HEK293 (cell line): ENCODE results near the gene SEC23B.

ENCODE experiments used
- CTCF ChIA-PET: fragments of 350-600 bp; formaldehyde crosslinking; extraction: SDS; loops from one replicate; lab custom pipeline; 2021; ENCODE audit warnings: antibody characterized with exemption; lab: Yijun Ruan, JAX
- POLR2A ChIA-PET: fragments of 300-600 bp; formaldehyde crosslinking; extraction: SDS; loops from one replicate; lab custom pipeline; 2020; ENCODE audit warnings: antibody characterized with exemption, inconsistent platforms; lab: Yijun Ruan, JAX
- H3K27ac ChIP-seq: fragments of 200-500 bp; sonication (Bioruptor generic); 2 replicates; pipeline ENCODE4 v1.5.1; 2014; ENCODE audit warnings: low read depth, low read length, control low read depth, inconsistent platforms; ENCODE audit errors: extremely low read depth
- H3K36me3 ChIP-seq, 2 experiments: fragments of 200-500 bp in 1 of 2; sonication (Bioruptor generic) in 1 of 2; 1 replicate in 1 of 2; 2 replicates in 1 of 2; pipeline ENCODE4 v1.5.1; 2014 to 2017; ENCODE audit warnings: inconsistent platforms in 2 of 2, low read length in 2 of 2; ENCODE audit not compliant: control insufficient read depth in 2 of 2, insufficient read depth in 1 of 2
- H3K4me1 ChIP-seq: fragments of 200-500 bp; sonication (Bioruptor generic); 2 replicates; pipeline ENCODE4 v1.5.1; 2014; ENCODE audit warnings: mild to moderate bottlenecking, low read length, inconsistent platforms; ENCODE audit not compliant: control insufficient read depth, insufficient read depth
- H3K4me3 ChIP-seq: 2 replicates; pipeline ENCODE4 v1.5.1; 2011; ENCODE audit warnings: low read depth, mild to moderate bottlenecking, control low read depth, low read length, moderate library complexity
- H3K9me3 ChIP-seq: fragments of 200-500 bp; sonication (Bioruptor generic); 2 replicates; pipeline ENCODE4 v1.5.1; 2014; ENCODE audit warnings: low read depth, low read length, inconsistent platforms; ENCODE audit not compliant: control insufficient read depth, insufficient read depth
- EGR2 ChIP-seq: fragments of 450-650 bp; formaldehyde crosslinking; IDR thresholded peaks from 2 replicates; pipeline ENCODE4 v1.5.1; 2016; ENCODE audit warnings: low read depth, missing biosample characterization, missing genetic modification characterization
- GLIS1 ChIP-seq: fragments of 450-650 bp; formaldehyde crosslinking; IDR thresholded peaks from 2 replicates; pipeline ENCODE4 v1.5.1; 2016; ENCODE audit warnings: missing biosample characterization, missing genetic modification characterization
- KLF16 ChIP-seq: fragments of 450-650 bp; formaldehyde crosslinking; IDR thresholded peaks from 2 replicates; pipeline ENCODE4 v1.5.1; 2017; ENCODE audit warnings: missing biosample characterization, missing genetic modification characterization
- MYNN ChIP-seq: fragments of 450-650 bp; formaldehyde crosslinking; IDR thresholded peaks from 2 replicates; pipeline ENCODE4 v1.5.1; 2016; ENCODE audit warnings: missing biosample characterization, missing genetic modification characterization, borderline replicate concordance
- PRDM1 ChIP-seq: fragments of 450-650 bp; formaldehyde crosslinking; IDR thresholded peaks from 2 replicates; pipeline ENCODE4; 2016; ENCODE audit warnings: missing biosample characterization, missing genetic modification characterization
- SCRT2 ChIP-seq: fragments of 450-650 bp; formaldehyde crosslinking; IDR thresholded peaks from 2 replicates; pipeline ENCODE4 v1.5.1; 2016; ENCODE audit warnings: missing biosample characterization, missing genetic modification characterization
- YY1 ChIP-seq: fragments of 450-650 bp; formaldehyde crosslinking; IDR thresholded peaks from 2 replicates; pipeline ENCODE4 v1.5.1; 2018; ENCODE audit warnings: missing biosample characterization, missing genetic modification characterization
- ZBTB21 ChIP-seq: fragments of 450-650 bp; formaldehyde crosslinking; IDR thresholded peaks from 2 replicates; pipeline ENCODE4 v1.5.1; 2017; ENCODE audit warnings: missing biosample characterization, missing genetic modification characterization
- ZBTB48 ChIP-seq: fragments of 450-650 bp; formaldehyde crosslinking; IDR thresholded peaks from 2 replicates; pipeline ENCODE4 v1.5.1; 2016; ENCODE audit warnings: missing biosample characterization, missing genetic modification characterization
- ZBTB8A ChIP-seq: fragments of 450-650 bp; formaldehyde crosslinking; IDR thresholded peaks from 2 replicates; pipeline ENCODE4 v1.5.1; 2016; ENCODE audit warnings: missing biosample characterization, missing genetic modification characterization
- ZFP37 ChIP-seq: fragments of 450-650 bp; formaldehyde crosslinking; IDR thresholded peaks from 2 replicates; pipeline ENCODE4 v1.5.1; 2016; ENCODE audit warnings: missing biosample characterization, missing genetic modification characterization
- ZNF133 ChIP-seq: fragments of 450-650 bp; formaldehyde crosslinking; IDR thresholded peaks from 2 replicates; pipeline ENCODE4 v1.5.1; 2016; ENCODE audit warnings: missing biosample characterization, missing genetic modification characterization
- ZNF146 ChIP-seq: fragments of 450-650 bp; formaldehyde crosslinking; IDR thresholded peaks from 2 replicates; pipeline ENCODE4 v1.5.1; 2016; ENCODE audit warnings: missing biosample characterization, missing genetic modification characterization
- ZNF202 ChIP-seq: fragments of 450-650 bp; formaldehyde crosslinking; IDR thresholded peaks from 2 replicates; pipeline ENCODE4 v1.5.1; 2016; ENCODE audit warnings: missing biosample characterization, missing genetic modification characterization, borderline replicate concordance
- ZNF221 ChIP-seq: fragments of 450-650 bp; formaldehyde crosslinking; IDR thresholded peaks from 2 replicates; pipeline ENCODE4 v1.5.1; 2017; ENCODE audit warnings: missing biosample characterization, missing genetic modification characterization, borderline replicate concordance
- ZNF223 ChIP-seq: fragments of 450-650 bp; formaldehyde crosslinking; IDR thresholded peaks from 2 replicates; pipeline ENCODE4 v1.5.1; 2016; ENCODE audit warnings: missing biosample characterization, missing genetic modification characterization
- ZNF248 ChIP-seq: fragments of 450-650 bp; formaldehyde crosslinking; IDR thresholded peaks from 2 replicates; pipeline ENCODE4 v1.5.1; 2017; ENCODE audit warnings: missing biosample characterization, missing genetic modification characterization
- ZNF266 ChIP-seq: fragments of 450-650 bp; formaldehyde crosslinking; IDR thresholded peaks from 2 replicates; pipeline ENCODE4 v1.5.1; 2016; ENCODE audit warnings: missing biosample characterization, missing genetic modification characterization, low read depth
- ZNF560 ChIP-seq: fragments of 450-650 bp; formaldehyde crosslinking; IDR thresholded peaks from 2 replicates; pipeline ENCODE4 v1.5.1; 2017; ENCODE audit warnings: missing biosample characterization, missing genetic modification characterization, borderline replicate concordance
- ZNF600 ChIP-seq: fragments of 450-650 bp; formaldehyde crosslinking; IDR thresholded peaks from 2 replicates; pipeline ENCODE4 v1.5.1; 2016; ENCODE audit warnings: missing biosample characterization, missing genetic modification characterization
- ZNF623 ChIP-seq: fragments of 450-650 bp; formaldehyde crosslinking; IDR thresholded peaks from 2 replicates; pipeline ENCODE4 v1.5.1; 2016; ENCODE audit warnings: missing biosample characterization, missing genetic modification characterization
- ZNF660 ChIP-seq: fragments of 450-650 bp; IDR thresholded peaks from 2 replicates; pipeline ENCODE4 v1.5.1; 2018; ENCODE audit warnings: missing biosample characterization, mild to moderate bottlenecking, missing genetic modification characterization
- ZNF791 ChIP-seq: fragments of 450-650 bp; formaldehyde crosslinking; IDR thresholded peaks from 2 replicates; pipeline ENCODE4 v1.5.1; 2016; ENCODE audit warnings: missing biosample characterization, missing genetic modification characterization
- ZSCAN16 ChIP-seq: fragments of 450-650 bp; formaldehyde crosslinking; IDR thresholded peaks from 2 replicates; pipeline ENCODE4 v1.5.1; 2016; ENCODE audit warnings: missing biosample characterization, missing genetic modification characterization
- TF ChIP-seq, protein P1 (sequence below): fragments of 450-650 bp; formaldehyde crosslinking; conservative IDR thresholded peaks from 2 replicates; pipeline ENCODE4 v1.5.1; 2016; ENCODE audit warnings: low read depth, missing biosample characterization, missing genetic modification characterization
- TF ChIP-seq, protein P2 (sequence below): fragments of 450-650 bp; formaldehyde crosslinking; IDR thresholded peaks from 2 replicates; pipeline ENCODE4 v1.5.1; 2016; ENCODE audit warnings: missing biosample characterization, missing genetic modification characterization
- TF ChIP-seq, protein P3 (sequence below): fragments of 450-650 bp; formaldehyde crosslinking; IDR thresholded peaks from 2 replicates; pipeline ENCODE4 v1.5.1; 2016; ENCODE audit warnings: missing biosample characterization, missing genetic modification characterization
- TF ChIP-seq, protein P4 (sequence below): fragments of 450-650 bp; formaldehyde crosslinking; optimal IDR thresholded peaks from 2 replicates; pipeline ENCODE3; 2016; ENCODE audit warnings: missing biosample characterization, mild to moderate bottlenecking, missing genetic modification characterization
- TF ChIP-seq, protein P5 (sequence below): fragments of 450-650 bp; formaldehyde crosslinking; IDR thresholded peaks from 2 replicates; pipeline ENCODE4 v1.5.1; 2016; ENCODE audit warnings: missing biosample characterization, missing genetic modification characterization

Gene SEC23B

DNA sequence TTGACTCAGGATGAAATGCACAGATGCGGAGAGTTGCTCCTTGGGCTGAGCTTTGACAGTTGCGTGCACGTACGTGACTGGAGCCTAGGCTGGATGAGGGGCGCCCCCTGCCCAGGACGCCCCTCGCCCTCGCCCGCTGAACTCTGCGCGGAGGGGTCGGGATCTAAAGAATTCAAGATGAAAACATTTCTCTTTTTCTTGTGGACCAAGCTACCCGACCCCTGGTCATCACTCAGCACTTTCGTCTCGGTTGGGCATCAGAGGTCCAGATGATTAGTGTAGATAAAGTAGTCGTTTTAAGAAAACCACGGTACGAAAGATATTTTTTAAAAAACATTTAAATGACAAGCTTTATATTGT lies 80.8 kb downstream of the SEC23B start:
- CTCF ChIA-PET: interaction anchor here (0.6 to 1.8 kb wide), 9 partner anchors 12 to 1437 kb away, joined by 3 to 6 read pairs (median 3); no protein-coding TSS in a partner anchor
- no peak overlapping the region for H3K27ac ChIP-seq
- TF ChIP-seq EGR2 (no peak), KLF16 (tag by site-specific recombination) (no peak), ZNF660 (tag by site-specific recombination) (no peak), MYNN (tag by site-specific recombination) (no peak), ZNF248 (tag by site-specific recombination) (no peak), ZNF221 (no peak), ZNF146 (tag by site-specific recombination) (no peak), ZNF202 (tag by site-specific recombination) (no peak), ZFP37 (tag by site-specific recombination) (no peak), YY1 (tag by site-specific recombination) (no peak), ZBTB48 (tag by site-specific recombination) (no peak), ZNF560 (tag by site-specific recombination) (no peak), ZNF266 (tag by site-specific recombination) (no peak), ZNF600 (tag by site-specific recombination) (no peak), ZBTB21 (tag by site-specific recombination) (no peak), ZNF791 (tag by site-specific recombination) (no peak), PRDM1 (tag by site-specific recombination) (no peak), ZNF223 (tag by site-specific recombination) (no peak), SCRT2 (tag by site-specific recombination) (no peak), ZNF623 (tag by site-specific recombination) (no peak), GLIS1 (no peak), ZBTB8A (tag by site-specific recombination) (peak; percentile 64; the same call in 1 of the 2 replicates), ZNF133 (tag by site-specific recombination) (no peak), ZSCAN16 (tag by site-specific recombination) (no peak)
- TF ChIP-seq, protein P1, sequence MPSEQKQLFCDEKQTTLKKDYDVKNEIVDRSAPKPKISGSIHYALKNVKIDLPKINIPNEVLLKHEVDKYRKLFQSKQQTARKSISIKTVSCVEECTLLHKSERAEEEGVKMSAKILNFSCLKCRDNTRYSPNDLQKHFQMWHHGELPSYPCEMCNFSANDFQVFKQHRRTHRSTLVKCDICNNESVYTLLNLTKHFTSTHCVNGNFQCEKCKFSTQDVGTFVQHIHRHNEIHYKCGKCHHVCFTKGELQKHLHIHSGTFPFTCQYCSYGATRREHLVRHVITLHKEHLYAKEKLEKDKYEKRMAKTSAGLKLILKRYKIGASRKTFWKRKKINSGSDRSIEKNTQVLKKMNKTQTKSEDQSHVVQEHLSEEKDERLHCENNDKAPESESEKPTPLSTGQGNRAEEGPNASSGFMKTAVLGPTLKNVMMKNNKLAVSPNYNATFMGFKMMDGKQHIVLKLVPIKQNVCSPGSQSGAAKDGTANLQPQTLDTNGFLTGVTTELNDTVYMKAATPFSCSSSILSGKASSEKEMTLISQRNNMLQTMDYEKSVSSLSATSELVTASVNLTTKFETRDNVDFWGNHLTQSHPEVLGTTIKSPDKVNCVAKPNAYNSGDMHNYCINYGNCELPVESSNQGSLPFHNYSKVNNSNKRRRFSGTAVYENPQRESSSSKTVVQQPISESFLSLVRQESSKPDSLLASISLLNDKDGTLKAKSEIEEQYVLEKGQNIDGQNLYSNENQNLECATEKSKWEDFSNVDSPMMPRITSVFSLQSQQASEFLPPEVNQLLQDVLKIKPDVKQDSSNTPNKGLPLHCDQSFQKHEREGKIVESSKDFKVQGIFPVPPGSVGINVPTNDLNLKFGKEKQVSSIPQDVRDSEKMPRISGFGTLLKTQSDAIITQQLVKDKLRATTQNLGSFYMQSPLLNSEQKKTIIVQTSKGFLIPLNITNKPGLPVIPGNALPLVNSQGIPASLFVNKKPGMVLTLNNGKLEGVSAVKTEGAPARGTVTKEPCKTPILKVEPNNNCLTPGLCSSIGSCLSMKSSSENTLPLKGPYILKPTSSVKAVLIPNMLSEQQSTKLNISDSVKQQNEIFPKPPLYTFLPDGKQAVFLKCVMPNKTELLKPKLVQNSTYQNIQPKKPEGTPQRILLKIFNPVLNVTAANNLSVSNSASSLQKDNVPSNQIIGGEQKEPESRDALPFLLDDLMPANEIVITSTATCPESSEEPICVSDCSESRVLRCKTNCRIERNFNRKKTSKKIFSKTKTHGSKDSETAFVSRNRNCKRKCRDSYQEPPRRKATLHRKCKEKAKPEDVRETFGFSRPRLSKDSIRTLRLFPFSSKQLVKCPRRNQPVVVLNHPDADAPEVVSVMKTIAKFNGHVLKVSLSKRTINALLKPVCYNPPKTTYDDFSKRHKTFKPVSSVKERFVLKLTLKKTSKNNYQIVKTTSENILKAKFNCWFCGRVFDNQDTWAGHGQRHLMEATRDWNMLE: no peak
- TF ChIP-seq, protein P2, sequence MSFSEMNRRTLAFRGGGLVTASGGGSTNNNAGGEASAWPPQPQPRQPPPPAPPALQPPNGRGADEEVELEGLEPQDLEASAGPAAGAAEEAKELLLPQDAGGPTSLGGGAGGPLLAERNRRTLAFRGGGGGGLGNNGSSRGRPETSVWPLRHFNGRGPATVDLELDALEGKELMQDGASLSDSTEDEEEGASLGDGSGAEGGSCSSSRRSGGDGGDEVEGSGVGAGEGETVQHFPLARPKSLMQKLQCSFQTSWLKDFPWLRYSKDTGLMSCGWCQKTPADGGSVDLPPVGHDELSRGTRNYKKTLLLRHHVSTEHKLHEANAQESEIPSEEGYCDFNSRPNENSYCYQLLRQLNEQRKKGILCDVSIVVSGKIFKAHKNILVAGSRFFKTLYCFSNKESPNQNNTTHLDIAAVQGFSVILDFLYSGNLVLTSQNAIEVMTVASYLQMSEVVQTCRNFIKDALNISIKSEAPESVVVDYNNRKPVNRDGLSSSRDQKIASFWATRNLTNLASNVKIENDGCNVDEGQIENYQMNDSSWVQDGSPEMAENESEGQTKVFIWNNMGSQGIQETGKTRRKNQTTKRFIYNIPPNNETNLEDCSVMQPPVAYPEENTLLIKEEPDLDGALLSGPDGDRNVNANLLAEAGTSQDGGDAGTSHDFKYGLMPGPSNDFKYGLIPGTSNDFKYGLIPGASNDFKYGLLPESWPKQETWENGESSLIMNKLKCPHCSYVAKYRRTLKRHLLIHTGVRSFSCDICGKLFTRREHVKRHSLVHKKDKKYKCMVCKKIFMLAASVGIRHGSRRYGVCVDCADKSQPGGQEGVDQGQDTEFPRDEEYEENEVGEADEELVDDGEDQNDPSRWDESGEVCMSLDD (tag by site-specific recombination): 0 out of 2 replicates have a peak, but pooled peaks have one; percentile 20
- TF ChIP-seq, protein P3, sequence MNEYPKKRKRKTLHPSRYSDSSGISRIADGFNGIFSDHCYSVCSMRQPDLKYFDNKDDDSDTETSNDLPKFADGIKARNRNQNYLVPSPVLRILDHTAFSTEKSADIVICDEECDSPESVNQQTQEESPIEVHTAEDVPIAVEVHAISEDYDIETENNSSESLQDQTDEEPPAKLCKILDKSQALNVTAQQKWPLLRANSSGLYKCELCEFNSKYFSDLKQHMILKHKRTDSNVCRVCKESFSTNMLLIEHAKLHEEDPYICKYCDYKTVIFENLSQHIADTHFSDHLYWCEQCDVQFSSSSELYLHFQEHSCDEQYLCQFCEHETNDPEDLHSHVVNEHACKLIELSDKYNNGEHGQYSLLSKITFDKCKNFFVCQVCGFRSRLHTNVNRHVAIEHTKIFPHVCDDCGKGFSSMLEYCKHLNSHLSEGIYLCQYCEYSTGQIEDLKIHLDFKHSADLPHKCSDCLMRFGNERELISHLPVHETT (tag by site-specific recombination): peak; percentile 20; the same call in 1 of the 2 replicates
- TF ChIP-seq, protein P4, sequence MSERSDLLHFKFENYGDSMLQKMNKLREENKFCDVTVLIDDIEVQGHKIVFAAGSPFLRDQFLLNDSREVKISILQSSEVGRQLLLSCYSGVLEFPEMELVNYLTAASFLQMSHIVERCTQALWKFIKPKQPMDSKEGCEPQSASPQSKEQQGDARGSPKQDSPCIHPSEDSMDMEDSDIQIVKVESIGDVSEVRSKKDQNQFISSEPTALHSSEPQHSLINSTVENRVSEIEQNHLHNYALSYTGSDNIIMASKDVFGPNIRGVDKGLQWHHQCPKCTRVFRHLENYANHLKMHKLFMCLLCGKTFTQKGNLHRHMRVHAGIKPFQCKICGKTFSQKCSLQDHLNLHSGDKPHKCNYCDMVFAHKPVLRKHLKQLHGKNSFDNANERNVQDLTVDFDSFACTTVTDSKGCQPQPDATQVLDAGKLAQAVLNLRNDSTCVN (tag by site-specific recombination): peak; percentile 2
- TF ChIP-seq, protein P5, sequence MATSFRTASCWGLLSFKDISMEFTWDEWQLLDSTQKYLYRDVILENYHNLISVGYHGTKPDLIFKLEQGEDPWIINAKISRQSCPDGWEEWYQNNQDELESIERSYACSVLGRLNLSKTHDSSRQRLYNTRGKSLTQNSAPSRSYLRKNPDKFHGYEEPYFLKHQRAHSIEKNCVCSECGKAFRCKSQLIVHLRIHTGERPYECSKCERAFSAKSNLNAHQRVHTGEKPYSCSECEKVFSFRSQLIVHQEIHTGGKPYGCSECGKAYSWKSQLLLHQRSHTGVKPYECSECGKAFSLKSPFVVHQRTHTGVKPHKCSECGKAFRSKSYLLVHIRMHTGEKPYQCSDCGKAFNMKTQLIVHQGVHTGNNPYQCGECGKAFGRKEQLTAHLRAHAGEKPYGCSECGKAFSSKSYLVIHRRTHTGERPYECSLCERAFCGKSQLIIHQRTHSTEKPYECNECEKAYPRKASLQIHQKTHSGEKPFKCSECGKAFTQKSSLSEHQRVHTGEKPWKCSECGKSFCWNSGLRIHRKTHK (tag by site-specific recombination): no peak

More for the DNA sequence above, 80.8 kb downstream of the SEC23B start:
- no peaks in the 10 kb centered on the region for H3K36me3 ChIP-seq
- POLR2A ChIA-PET: no interaction called here
- no peaks in the 10 kb centered on the region for H3K9me3 ChIP-seq
- H3K4me3 ChIP-seq: peak overlapping the region; percentile 85
- no peaks in the 10 kb centered on the region for H3K4me1 ChIP-seq
